ENCODE data around the gene TMEM80.

TMEM80 gene

DNA sequence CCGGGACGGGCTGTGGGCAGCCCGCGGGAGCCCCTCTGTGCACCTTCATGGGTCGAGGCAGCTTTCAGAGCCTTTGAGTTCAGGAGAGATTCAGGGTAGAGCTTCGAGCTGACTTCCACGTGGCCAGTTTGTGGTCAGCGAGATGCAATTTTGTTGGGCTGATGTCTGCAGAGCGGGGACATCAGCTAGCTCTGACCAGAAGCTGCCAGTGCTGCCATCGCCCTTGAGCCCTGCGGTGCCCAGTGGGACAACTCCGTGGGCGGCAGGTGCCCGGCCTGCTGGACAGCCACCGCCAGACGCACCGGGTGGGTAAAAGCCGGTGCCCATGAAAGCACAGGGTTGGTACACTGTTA is 52.4 kb downstream of the TMEM80 start:
- DNase-seq = no peak

DNA sequence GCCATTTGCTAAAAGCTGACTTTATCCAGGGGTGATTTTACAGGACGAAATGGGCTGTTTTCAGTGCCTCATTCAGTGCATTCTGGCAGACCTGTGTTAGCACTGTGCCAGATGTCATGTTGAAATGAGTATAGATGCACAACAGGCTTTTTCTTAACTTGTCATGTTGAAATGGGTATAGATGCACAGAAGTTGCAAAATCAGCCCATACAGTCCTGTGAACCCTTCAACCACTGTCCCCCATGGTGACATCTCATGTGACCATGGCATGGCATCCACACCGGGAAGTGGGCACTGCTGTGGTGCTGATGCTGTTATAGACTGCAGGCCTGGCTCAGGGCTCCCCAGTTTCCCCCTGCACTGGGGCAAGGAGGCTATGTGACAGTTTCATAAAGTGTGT is 54.1 kb downstream of the TMEM80 start:
- DNase-seq = no peak
